Measurements from ENCODE around the gene ACAA1. TPM values are rescaled to one million over a fixed set of nuclear protein-coding genes. Genes with fewer than 3 reads are reported as not detected.

The ACAA1 gene
- total RNA-seq, 1 experiment from 2014 or later: 52.0 TPM

DNA sequence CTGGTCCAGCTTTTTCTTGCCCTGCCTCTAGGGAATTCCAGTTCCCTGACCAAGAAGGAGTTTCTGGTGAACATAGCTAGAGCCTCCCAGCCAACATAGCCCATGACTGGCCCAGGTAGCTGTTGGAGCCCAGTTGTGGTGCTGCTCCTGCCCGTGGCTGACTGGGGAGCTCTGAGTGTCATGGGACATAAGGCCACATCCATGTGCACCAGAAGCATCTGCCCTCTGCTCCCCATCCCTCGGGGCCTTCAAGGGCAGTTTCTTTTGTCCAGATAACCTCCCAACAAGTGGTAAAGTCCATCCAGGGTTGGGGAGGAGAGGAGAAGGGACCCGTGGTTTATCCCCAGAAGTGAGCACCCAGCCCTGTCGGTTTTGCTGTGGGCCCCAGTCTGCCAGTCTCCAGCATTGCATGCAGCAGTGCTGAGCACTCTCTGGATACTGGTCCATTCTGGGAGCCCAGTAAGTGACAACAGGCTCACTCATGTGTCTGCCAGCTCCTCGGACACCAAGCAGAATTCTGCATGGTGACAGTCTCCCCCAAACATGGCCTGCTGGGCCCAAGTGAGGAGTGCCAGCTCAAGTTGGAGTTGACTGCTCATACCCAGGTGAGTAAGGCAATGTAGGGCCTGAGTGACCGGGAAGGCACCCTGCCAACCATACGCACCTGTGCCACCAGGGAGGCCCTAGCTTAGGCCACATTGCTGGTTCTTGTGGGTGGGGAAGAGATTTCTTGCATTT is 28.8 kb downstream of the ACAA1 start:
- Histone ChIP-seq H3K4me1 (ENCODE audit: control insufficient read depth, insufficient read depth, low read length) (no peaks in the 10 kb centered on the region), H3K27me3 (ENCODE audit: control insufficient read depth, insufficient read depth, low read length) (peaks cover 3% of the 10 kb centered on the region; the same call in 1 of the 2 replicates), H3K36me3 (ENCODE audit: control insufficient read depth, insufficient read depth, low read length) (no peaks in the 10 kb centered on the region), H3K27ac (ENCODE audit: low read length) (no peak overlapping the region), H3K9me3 (ENCODE audit: control insufficient read depth, insufficient read depth, low read depth, low read length) (no peaks in the 10 kb centered on the region; the same call in 1 of the 2 replicates), H3K4me3 (ENCODE audit: low read depth in 2 of 2, low read length in 2 of 2) (no peak overlapping the region)
- DNase-seq (ENCODE audit: low read depth, low spot score) (no peak), ATAC-seq (0 out of 2 replicates have a peak, but pooled peaks have one; percentile 23)
- no peak for TF ChIP-seq SIN3A (IDR thresholded peaks at IDR 0.05; ENCODE audit: borderline replicate concordance, insufficient read depth, low read depth, low read length)
- no peak for TF ChIP-seq REST (IDR thresholded peaks at IDR 0.05; ENCODE audit: insufficient read depth in 1 of 2, low read depth in 2 of 2, low read length in 1 of 2)
- no peak for TF ChIP-seq POLR2AphosphoS5 (IDR thresholded peaks at IDR 0.05; ENCODE audit: low read depth, low read length)
- TF ChIP-seq, protein P1, sequence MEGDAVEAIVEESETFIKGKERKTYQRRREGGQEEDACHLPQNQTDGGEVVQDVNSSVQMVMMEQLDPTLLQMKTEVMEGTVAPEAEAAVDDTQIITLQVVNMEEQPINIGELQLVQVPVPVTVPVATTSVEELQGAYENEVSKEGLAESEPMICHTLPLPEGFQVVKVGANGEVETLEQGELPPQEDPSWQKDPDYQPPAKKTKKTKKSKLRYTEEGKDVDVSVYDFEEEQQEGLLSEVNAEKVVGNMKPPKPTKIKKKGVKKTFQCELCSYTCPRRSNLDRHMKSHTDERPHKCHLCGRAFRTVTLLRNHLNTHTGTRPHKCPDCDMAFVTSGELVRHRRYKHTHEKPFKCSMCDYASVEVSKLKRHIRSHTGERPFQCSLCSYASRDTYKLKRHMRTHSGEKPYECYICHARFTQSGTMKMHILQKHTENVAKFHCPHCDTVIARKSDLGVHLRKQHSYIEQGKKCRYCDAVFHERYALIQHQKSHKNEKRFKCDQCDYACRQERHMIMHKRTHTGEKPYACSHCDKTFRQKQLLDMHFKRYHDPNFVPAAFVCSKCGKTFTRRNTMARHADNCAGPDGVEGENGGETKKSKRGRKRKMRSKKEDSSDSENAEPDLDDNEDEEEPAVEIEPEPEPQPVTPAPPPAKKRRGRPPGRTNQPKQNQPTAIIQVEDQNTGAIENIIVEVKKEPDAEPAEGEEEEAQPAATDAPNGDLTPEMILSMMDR (IDR thresholded peaks at IDR 0.05): no peak
- no peak for TF ChIP-seq TCF7L2 (IDR thresholded peaks at IDR 0.05; ENCODE audit: low read depth, low read length)
- BruUV-seq (replicated peaks): no TSS peak
- ChIA-PET POLR2A (no interaction called here), CTCF (no interaction called here)
- in situ Hi-C loops (cut with HindIII; ENCODE audit: low pct_unique_long_range_greater_than_20kb, low sequenced_read_pairs): no loop called here
- intact Hi-C loops (cut with micrococcal nuclease; ENCODE audit: unreplicated experiment): no loop called here

DNA sequence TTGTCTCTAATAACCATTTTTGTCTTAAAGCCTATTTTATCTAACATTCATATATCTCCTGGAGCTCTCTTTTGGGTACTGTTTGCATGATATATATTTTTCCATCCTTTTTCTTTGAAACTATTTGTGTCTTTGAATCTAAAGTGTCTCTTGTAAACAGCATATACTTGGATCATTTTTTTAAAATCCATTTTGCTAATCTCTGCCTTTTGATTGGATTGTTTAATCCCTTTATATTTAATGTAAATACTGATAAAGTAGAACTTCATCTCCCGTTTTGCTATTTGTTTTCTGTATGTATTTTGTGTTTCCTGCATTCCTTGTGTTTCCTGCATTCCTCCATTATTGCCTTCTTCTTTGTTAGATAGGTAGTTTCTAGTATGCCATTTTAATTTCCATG is 31.4 kb downstream of the ACAA1 start:
- ATAC-seq (no peak), DNase-seq (ENCODE audit: low read depth, low spot score) (no peak)
- Histone ChIP-seq H3K9me3 (ENCODE audit: control insufficient read depth, insufficient read depth, low read depth, low read length) (no peaks in the 10 kb centered on the region; the same call in 1 of the 2 replicates), H3K4me3 (ENCODE audit: low read depth in 2 of 2, low read length in 2 of 2) (no peak overlapping the region), H3K4me1 (ENCODE audit: control insufficient read depth, insufficient read depth, low read length) (no peaks in the 10 kb centered on the region), H3K36me3 (ENCODE audit: control insufficient read depth, insufficient read depth, low read length) (no peaks in the 10 kb centered on the region), H3K27me3 (ENCODE audit: control insufficient read depth, insufficient read depth, low read length) (peaks cover 3% of the 10 kb centered on the region; the same call in 1 of the 2 replicates), H3K27ac (ENCODE audit: low read length) (no peak overlapping the region)
- CTCF ChIA-PET: no interaction called here
- POLR2A ChIA-PET: no interaction called here
- no TSS peak for BruUV-seq (replicated peaks)
- TF ChIP-seq, protein P1 (IDR thresholded peaks at IDR 0.05): no peak
- no peak for TF ChIP-seq SIN3A (IDR thresholded peaks at IDR 0.05; ENCODE audit: borderline replicate concordance, insufficient read depth, low read depth, low read length)
- no peak for TF ChIP-seq TCF7L2 (IDR thresholded peaks at IDR 0.05; ENCODE audit: low read depth, low read length)
- TF ChIP-seq REST (IDR thresholded peaks at IDR 0.05; ENCODE audit: insufficient read depth in 1 of 2, low read depth in 2 of 2, low read length in 1 of 2): no peak
- in situ Hi-C loops (cut with HindIII; ENCODE audit: low pct_unique_long_range_greater_than_20kb, low sequenced_read_pairs) (no loop called here), intact Hi-C loops (cut with micrococcal nuclease; ENCODE audit: unreplicated experiment) (no loop called here)
